K562 (cell line): ENCODE data around the gene TMEM179. TPM values are rescaled to one million over a fixed set of nuclear protein-coding genes. Genes with fewer than 3 reads are reported as not detected.

ENCODE experiments used
- ATAC-seq: fragments of 200-7000 bp; cut with Tn5 transposase; 3 replicates; pipeline ENCODE4 v1.9.1; 2020; ENCODE audit warnings: moderate library complexity
- BruUV-seq: library from RNA; stranded (reverse); fragments of 400-500 nt; replicated peaks from 2 replicates; lab custom pipeline; 2021; lab: Mats Ljungman, UMichigan
- CTCF ChIA-PET: fragments of 300-600 bp; formaldehyde crosslinking; extraction: SDS; loops from one replicate; lab custom pipeline; 2021; ENCODE audit warnings: low intra/inter-chr PET ratio; lab: Yijun Ruan, JAX
- POLR2A ChIA-PET: fragments of 300-600, 350-650 bp; sonication (Branson Sonifier 250); formaldehyde crosslinking; extraction: SDS; loops from one replicate; lab custom pipeline; 2021; ENCODE audit warnings: antibody characterized with exemption, inconsistent platforms; lab: Yijun Ruan, JAX
- DNase-seq, 4 experiments: peaks; one replicate each; pipeline versions ENCODE4 v3.0.0 to v3.0.0-alpha.2; 2011 to 2018; ENCODE audit warnings: low spot score in 3 of 4, mixed read lengths in 3 of 4; ENCODE audit errors: extremely low read depth in 1 of 4
- FAIRE-seq: peaks from 2 replicates; lab custom pipeline; 2011; peaks lifted over from hg19 to GRCh38; lab: Jason Lieb, UNC
- H2AFZ ChIP-seq: 2 replicates; pipeline ENCODE4 v1.6.0; 2011; ENCODE audit warnings: low read depth, low read length, control low read depth, inconsistent platforms
- H3K27ac ChIP-seq: fragments of 200-600 bp; 3 replicates; pipeline ENCODE4 v1.8.0; 2011; ENCODE audit warnings: low read depth, mild to moderate bottlenecking, control low read depth, inconsistent platforms, low read length, moderate library complexity, mixed read lengths; ENCODE audit errors: extremely low read depth
- H3K27me3 ChIP-seq, 2 experiments: fragments of 300-600 bp in 1 of 2; 2 replicates in 1 of 2; 3 replicates in 1 of 2; pipeline versions ENCODE4 v1.6.0 to v1.8.0; 2011; ENCODE audit warnings: inconsistent platforms in 2 of 2, low read length in 2 of 2, mild to moderate bottlenecking in 1 of 2, mixed read lengths in 1 of 2, moderate library complexity in 1 of 2; ENCODE audit not compliant: control insufficient read depth in 2 of 2, insufficient read depth in 2 of 2
- H3K36me3 ChIP-seq: fragments of 300-600 bp; 3 replicates; pipeline ENCODE4 v1.8.0; 2011; ENCODE audit warnings: mild to moderate bottlenecking, low read length, inconsistent platforms; ENCODE audit not compliant: control insufficient read depth, insufficient read depth
- H3K4me1 ChIP-seq, 2 experiments: fragments of 200-600 bp in 1 of 2; replicated peaks in 1 of 2; 2 replicates in 1 of 2; 3 replicates in 1 of 2; pipeline versions ENCODE4 v1.5.1 to v1.8.0; 2011; ENCODE audit warnings: inconsistent platforms in 2 of 2, low read length in 2 of 2, mild to moderate bottlenecking in 1 of 2, mixed read lengths in 1 of 2, moderate library complexity in 1 of 2; ENCODE audit not compliant: control insufficient read depth in 2 of 2, insufficient read depth in 2 of 2
- H3K4me2 ChIP-seq: 2 replicates; pipeline ENCODE4 v1.6.1; 2011; ENCODE audit warnings: low read length, control low read depth, inconsistent platforms, mixed read lengths; ENCODE audit not compliant: insufficient read depth
- H3K4me3 ChIP-seq: fragments of 200-600 bp; sonication (generic), shearing (Covaris generic); 2 replicates; pipeline ENCODE4 v1.5.1; 2016; ENCODE audit warnings: control low read depth, inconsistent platforms
- H3K79me2 ChIP-seq: fragments of 200-600 bp; 3 replicates; pipeline ENCODE4 v1.8.0; 2011; ENCODE audit warnings: low read length, inconsistent platforms; ENCODE audit not compliant: control insufficient read depth, insufficient read depth
- H3K9ac ChIP-seq, 2 experiments: 2 replicates each; pipeline versions ENCODE4 v1.6.0 to v1.6.1; 2011; ENCODE audit warnings: low read depth in 2 of 2, low read length in 2 of 2, control low read depth in 1 of 2, inconsistent platforms in 1 of 2, mild to moderate bottlenecking in 1 of 2, mixed read lengths in 1 of 2; ENCODE audit not compliant: insufficient read depth in 1 of 2
- H3K9me1 ChIP-seq: one replicate; pipeline ENCODE4 v1.6.0; 2011; ENCODE audit warnings: inconsistent platforms, mild to moderate bottlenecking, low read length, moderate library complexity; ENCODE audit not compliant: control insufficient read depth, insufficient read depth
- H3K9me3 ChIP-seq: replicated peaks from 2 replicates; pipeline ENCODE4 v1.5.1; 2011; ENCODE audit warnings: low read depth, low read length, inconsistent platforms; ENCODE audit not compliant: control insufficient read depth, insufficient read depth
- H4K20me1 ChIP-seq: replicated peaks from 2 replicates; pipeline ENCODE4 v1.6.1; 2011; ENCODE audit warnings: low read length, inconsistent platforms, mixed read lengths; ENCODE audit not compliant: control insufficient read depth, insufficient read depth
- HMGN3 ChIP-seq: IDR thresholded peaks from 2 replicates; pipeline ENCODE4 v1.6.1; 2011; ENCODE audit warnings: borderline replicate concordance, low read depth, mild to moderate bottlenecking, mixed read lengths, low read length; ENCODE audit not compliant: insufficient read length; ENCODE audit errors: extremely low read depth
- NFYB ChIP-seq: IDR thresholded peaks from 2 replicates; pipeline ENCODE4 v1.6.1; 2011; ENCODE audit warnings: mild to moderate bottlenecking, moderate library complexity; ENCODE audit not compliant: insufficient read length; ENCODE audit errors: extremely low read depth
- POLR3G ChIP-seq: IDR thresholded peaks from 2 replicates; pipeline ENCODE4 v1.6.1; 2011; ENCODE audit not compliant: insufficient read length, insufficient replicate concordance; ENCODE audit errors: extremely low read depth
- ZNF551 ChIP-seq: fragments of 250-450 bp; sonication (Bioruptor Pico); IDR thresholded peaks from 2 replicates; pipeline ENCODE4 v1.5.0; 2021; ENCODE audit warnings: mild to moderate bottlenecking, moderate library complexity
- WGBS: fragments of 100-300 bp; shearing (Covaris generic); methylation state at CpG from one replicate; pipeline ENCODE4 v1.1.6; 2016; ENCODE audit warnings: low coverage, mixed read lengths; ENCODE audit not compliant: insufficient coverage; ENCODE audit errors: missing lambda C conversion rate; 5-methylcytosine and 5-hydroxymethylcytosine counted together
- in situ Hi-C: fragments of 300-500 bp; cut with MboI; formaldehyde crosslinking; loops from 4 replicates; pipeline ENCODE4 v1.15.0; 2018; ENCODE audit warnings: inconsistent platforms, mixed read lengths
- intact Hi-C: fragments of 100-400 bp; cut with micrococcal nuclease; formaldehyde crosslinking; loops from 2 replicates; pipeline ENCODE4 v1.14.2; 2022
- polyA plus RNA-seq, 8 experiments: library from polyadenylated mRNA; depleted of rRNA in 4 of 8; stranded (reverse) in 5 of 8; unstranded in 3 of 8; fragments of >200 nt; fragmentation: Nextera tagmentation in 2 of 8; fragmentation: Illumina TruSeq in 1 of 8; extraction: Ambion mirVana in 2 of 8; extraction: Trizol in 1 of 8; gene quantifications; 2 replicates each; pipeline versions ENCODE4 v1.2.1 to v1.2.3, GENCODE V29; 2011 to 2014; ENCODE audit warnings: inconsistent platforms in 1 of 8, missing spikeins in 1 of 8
- total RNA-seq, 7 experiments: library from RNA; depleted of rRNA in 6 of 7; stranded (reverse); fragments of >200 nt in 6 of 7; fragmentation: Illumina TruSeq in 2 of 7; extraction: Trizol in 2 of 7; gene quantifications; 2 replicates each; pipeline versions ENCODE4 v1.2.1 to v1.2.3, GENCODE V29; 2011 to 2021; ENCODE audit warnings: low replicate concordance in 1 of 7
- TF ChIP-seq, protein P1 (sequence below): fragments of 450-650 bp; IDR thresholded peaks from 2 replicates; pipeline ENCODE4 v1.6.1; 2016; ENCODE audit warnings: mild to moderate bottlenecking, moderate library complexity
- TF ChIP-seq, protein P2 (sequence below): fragments of 250-450 bp; sonication (Bioruptor Pico); IDR thresholded peaks from 2 replicates; pipeline ENCODE4 v1.8.0; 2021; ENCODE audit warnings: moderate library complexity, mild to moderate bottlenecking, inconsistent platforms
- TF ChIP-seq, protein P3 (sequence below): fragments of 450-650 bp; formaldehyde crosslinking; IDR thresholded peaks from 2 replicates; pipeline ENCODE4 v1.4.0; 2020; ENCODE audit warnings: mild to moderate bottlenecking, moderate library complexity

The TMEM179 gene
- total and polyA plus RNA-seq, 9 of the 15 experiments (the other 6 are each of a cell fraction or from before 2014, with no cell fraction given), result not detected

DNA sequence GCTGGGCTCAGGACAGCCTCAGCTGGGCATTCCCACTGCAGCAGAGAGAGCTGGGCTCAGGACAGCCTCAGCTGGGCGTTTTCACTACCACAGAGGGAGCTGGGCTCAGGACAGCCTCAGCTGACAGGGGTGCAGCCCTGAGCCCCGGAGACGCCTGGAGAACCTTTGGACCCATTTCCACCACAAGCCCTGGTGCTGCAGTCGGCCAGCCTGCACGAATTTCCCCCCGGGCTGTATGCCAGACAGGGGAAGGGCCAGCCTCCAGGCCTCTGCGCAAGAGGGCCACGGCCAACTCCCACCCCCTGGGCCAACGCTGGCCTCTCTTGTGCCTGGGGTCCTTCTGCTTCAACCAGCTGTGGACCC, 27.6 kb downstream of the TMEM179 start:
- Histone ChIP-seq H3K9ac (no peak overlapping the region), H3K9me1 (no peaks in the 10 kb centered on the region), H3K27ac (no peak overlapping the region), H3K4me2 (no peak overlapping the region), H3K4me1 (peaks cover 12 to 82% of the 10 kb centered on the region in 2 experiments), H3K27me3 (peaks cover 0 to 9% of the 10 kb centered on the region in 2 experiments; a peak in 1 of 5 replicates), H4K20me1 (no peaks in the 10 kb centered on the region; the same call in 1 of the 2 replicates), H3K9me3 (no peaks in the 10 kb centered on the region), H2AFZ (no peak overlapping the region), H3K79me2 (no peaks in the 10 kb centered on the region), H3K4me3 (no peak overlapping the region), H3K36me3 (no peaks in the 10 kb centered on the region)
- intact Hi-C loops, result no loop called here
- DNase-seq (no peak), ATAC-seq (no peak; the same call in 2 of the 3 replicates), FAIRE-seq (no peak)
- POLR2A ChIA-PET, result interaction anchor here (0.7 to 2.0 kb wide), 2 partner anchors 8 to 28 kb away, joined by 3 to 7 read pairs; no protein-coding TSS in a partner anchor
- CTCF ChIA-PET, result no interaction called here
- in situ Hi-C loops, result no loop called here
- WGBS, result 19% methylated on average over 6 of the region's 9 CpGs
- BruUV-seq, result no TSS peak
- no peak for TF ChIP-seq POLR3G
- TF ChIP-seq, protein P1, sequence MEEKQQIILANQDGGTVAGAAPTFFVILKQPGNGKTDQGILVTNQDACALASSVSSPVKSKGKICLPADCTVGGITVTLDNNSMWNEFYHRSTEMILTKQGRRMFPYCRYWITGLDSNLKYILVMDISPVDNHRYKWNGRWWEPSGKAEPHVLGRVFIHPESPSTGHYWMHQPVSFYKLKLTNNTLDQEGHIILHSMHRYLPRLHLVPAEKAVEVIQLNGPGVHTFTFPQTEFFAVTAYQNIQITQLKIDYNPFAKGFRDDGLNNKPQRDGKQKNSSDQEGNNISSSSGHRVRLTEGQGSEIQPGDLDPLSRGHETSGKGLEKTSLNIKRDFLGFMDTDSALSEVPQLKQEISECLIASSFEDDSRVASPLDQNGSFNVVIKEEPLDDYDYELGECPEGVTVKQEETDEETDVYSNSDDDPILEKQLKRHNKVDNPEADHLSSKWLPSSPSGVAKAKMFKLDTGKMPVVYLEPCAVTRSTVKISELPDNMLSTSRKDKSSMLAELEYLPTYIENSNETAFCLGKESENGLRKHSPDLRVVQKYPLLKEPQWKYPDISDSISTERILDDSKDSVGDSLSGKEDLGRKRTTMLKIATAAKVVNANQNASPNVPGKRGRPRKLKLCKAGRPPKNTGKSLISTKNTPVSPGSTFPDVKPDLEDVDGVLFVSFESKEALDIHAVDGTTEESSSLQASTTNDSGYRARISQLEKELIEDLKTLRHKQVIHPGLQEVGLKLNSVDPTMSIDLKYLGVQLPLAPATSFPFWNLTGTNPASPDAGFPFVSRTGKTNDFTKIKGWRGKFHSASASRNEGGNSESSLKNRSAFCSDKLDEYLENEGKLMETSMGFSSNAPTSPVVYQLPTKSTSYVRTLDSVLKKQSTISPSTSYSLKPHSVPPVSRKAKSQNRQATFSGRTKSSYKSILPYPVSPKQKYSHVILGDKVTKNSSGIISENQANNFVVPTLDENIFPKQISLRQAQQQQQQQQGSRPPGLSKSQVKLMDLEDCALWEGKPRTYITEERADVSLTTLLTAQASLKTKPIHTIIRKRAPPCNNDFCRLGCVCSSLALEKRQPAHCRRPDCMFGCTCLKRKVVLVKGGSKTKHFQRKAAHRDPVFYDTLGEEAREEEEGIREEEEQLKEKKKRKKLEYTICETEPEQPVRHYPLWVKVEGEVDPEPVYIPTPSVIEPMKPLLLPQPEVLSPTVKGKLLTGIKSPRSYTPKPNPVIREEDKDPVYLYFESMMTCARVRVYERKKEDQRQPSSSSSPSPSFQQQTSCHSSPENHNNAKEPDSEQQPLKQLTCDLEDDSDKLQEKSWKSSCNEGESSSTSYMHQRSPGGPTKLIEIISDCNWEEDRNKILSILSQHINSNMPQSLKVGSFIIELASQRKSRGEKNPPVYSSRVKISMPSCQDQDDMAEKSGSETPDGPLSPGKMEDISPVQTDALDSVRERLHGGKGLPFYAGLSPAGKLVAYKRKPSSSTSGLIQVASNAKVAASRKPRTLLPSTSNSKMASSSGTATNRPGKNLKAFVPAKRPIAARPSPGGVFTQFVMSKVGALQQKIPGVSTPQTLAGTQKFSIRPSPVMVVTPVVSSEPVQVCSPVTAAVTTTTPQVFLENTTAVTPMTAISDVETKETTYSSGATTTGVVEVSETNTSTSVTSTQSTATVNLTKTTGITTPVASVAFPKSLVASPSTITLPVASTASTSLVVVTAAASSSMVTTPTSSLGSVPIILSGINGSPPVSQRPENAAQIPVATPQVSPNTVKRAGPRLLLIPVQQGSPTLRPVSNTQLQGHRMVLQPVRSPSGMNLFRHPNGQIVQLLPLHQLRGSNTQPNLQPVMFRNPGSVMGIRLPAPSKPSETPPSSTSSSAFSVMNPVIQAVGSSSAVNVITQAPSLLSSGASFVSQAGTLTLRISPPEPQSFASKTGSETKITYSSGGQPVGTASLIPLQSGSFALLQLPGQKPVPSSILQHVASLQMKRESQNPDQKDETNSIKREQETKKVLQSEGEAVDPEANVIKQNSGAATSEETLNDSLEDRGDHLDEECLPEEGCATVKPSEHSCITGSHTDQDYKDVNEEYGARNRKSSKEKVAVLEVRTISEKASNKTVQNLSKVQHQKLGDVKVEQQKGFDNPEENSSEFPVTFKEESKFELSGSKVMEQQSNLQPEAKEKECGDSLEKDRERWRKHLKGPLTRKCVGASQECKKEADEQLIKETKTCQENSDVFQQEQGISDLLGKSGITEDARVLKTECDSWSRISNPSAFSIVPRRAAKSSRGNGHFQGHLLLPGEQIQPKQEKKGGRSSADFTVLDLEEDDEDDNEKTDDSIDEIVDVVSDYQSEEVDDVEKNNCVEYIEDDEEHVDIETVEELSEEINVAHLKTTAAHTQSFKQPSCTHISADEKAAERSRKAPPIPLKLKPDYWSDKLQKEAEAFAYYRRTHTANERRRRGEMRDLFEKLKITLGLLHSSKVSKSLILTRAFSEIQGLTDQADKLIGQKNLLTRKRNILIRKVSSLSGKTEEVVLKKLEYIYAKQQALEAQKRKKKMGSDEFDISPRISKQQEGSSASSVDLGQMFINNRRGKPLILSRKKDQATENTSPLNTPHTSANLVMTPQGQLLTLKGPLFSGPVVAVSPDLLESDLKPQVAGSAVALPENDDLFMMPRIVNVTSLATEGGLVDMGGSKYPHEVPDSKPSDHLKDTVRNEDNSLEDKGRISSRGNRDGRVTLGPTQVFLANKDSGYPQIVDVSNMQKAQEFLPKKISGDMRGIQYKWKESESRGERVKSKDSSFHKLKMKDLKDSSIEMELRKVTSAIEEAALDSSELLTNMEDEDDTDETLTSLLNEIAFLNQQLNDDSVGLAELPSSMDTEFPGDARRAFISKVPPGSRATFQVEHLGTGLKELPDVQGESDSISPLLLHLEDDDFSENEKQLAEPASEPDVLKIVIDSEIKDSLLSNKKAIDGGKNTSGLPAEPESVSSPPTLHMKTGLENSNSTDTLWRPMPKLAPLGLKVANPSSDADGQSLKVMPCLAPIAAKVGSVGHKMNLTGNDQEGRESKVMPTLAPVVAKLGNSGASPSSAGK, result no peak
- TF ChIP-seq, protein P2, sequence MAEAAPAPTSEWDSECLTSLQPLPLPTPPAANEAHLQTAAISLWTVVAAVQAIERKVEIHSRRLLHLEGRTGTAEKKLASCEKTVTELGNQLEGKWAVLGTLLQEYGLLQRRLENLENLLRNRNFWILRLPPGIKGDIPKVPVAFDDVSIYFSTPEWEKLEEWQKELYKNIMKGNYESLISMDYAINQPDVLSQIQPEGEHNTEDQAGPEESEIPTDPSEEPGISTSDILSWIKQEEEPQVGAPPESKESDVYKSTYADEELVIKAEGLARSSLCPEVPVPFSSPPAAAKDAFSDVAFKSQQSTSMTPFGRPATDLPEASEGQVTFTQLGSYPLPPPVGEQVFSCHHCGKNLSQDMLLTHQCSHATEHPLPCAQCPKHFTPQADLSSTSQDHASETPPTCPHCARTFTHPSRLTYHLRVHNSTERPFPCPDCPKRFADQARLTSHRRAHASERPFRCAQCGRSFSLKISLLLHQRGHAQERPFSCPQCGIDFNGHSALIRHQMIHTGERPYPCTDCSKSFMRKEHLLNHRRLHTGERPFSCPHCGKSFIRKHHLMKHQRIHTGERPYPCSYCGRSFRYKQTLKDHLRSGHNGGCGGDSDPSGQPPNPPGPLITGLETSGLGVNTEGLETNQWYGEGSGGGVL, result no peak
- no peak for TF ChIP-seq HMGN3
- no peak for TF ChIP-seq NFYB
- TF ChIP-seq, protein P3, sequence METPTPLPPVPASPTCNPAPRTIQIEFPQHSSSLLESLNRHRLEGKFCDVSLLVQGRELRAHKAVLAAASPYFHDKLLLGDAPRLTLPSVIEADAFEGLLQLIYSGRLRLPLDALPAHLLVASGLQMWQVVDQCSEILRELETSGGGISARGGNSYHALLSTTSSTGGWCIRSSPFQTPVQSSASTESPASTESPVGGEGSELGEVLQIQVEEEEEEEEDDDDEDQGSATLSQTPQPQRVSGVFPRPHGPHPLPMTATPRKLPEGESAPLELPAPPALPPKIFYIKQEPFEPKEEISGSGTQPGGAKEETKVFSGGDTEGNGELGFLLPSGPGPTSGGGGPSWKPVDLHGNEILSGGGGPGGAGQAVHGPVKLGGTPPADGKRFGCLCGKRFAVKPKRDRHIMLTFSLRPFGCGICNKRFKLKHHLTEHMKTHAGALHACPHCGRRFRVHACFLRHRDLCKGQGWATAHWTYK (CRISPR knock-in tag), result no peak
- TF ChIP-seq ZNF551 (CRISPR knock-in tag), result no peak
